Adrenal gland (tissue), 12 donors: Measurements from ENCODE around the gene PRSS53. TPM values are rescaled to one million over a fixed set of nuclear protein-coding genes. Genes with fewer than 3 reads are reported as not detected.

Experiments
- DNase-seq, 7 donors: peaks; one replicate each; pipeline ENCODE4 v3.0.0-alpha.2; 2019 to 2020
- H3K27ac ChIP-seq, 5 donors: fragments of 200-600 bp; sonication (generic) in 4 of 5; 1 replicate in 3 of 5; 2 replicates in 2 of 5; pipeline versions ENCODE4 v1.5.1 to v1.8.0; 2016 to 2020; ENCODE audit warnings: mild to moderate bottlenecking in 1 of 5
- H3K27me3 ChIP-seq: fragments of 200-600 bp; 2 replicates; pipeline ENCODE4 v1.8.0; 2021
- H3K36me3 ChIP-seq, 2 donors: fragments of 200-600 bp; replicated peaks in 1 of 2; 1 replicate in 1 of 2; 2 replicates in 1 of 2; pipeline versions ENCODE4 v1.5.1 to v1.8.0; 2018 to 2022
- H3K4me1 ChIP-seq, 2 donors: fragments of 200-600 bp; replicated peaks in 1 of 2; 1 replicate in 1 of 2; 2 replicates in 1 of 2; pipeline versions ENCODE4 v1.5.1 to v1.8.0; 2018 to 2021
- H3K4me3 ChIP-seq, 4 donors: fragments of 200-600 bp; sonication (generic) in 3 of 4; one replicate each; pipeline ENCODE4 v1.5.1; 2016 to 2018
- H3K9me3 ChIP-seq, 3 donors: fragments of 200-600 bp; sonication (generic) in 1 of 3; replicated peaks in 1 of 3; 1 replicate in 2 of 3; 2 replicates in 1 of 3; pipeline versions ENCODE4 v1.5.1 to v1.8.0; 2016 to 2021
- CTCF ChIP-seq, 6 experiments: fragments of 450-650 bp in 4 of 6; fragments of 200-600 bp in 2 of 6; sonication (generic) in 1 of 6; IDR thresholded peaks; 1 replicate in 5 of 6; 2 replicates in 1 of 6; pipeline versions ENCODE4 v1.5.1 to v1.8.0; 2016 to 2021; ENCODE audit warnings: antibody characterized with exemption in 6 of 6, mild to moderate bottlenecking in 2 of 6, moderate library complexity in 1 of 6
- POLR2A ChIP-seq, 2 donors: fragments of 450-650 bp; IDR thresholded peaks; one replicate each; pipeline ENCODE4 v1.6.1; 2017; ENCODE audit warnings: antibody characterized with exemption in 2 of 2, mild to moderate bottlenecking in 2 of 2, moderate library complexity in 1 of 2
- WGBS, 4 donors: extraction: QIAGEN DNeasy Blood & Tissue Kit in 2 of 4; methylation state at CpG; one replicate each; pipeline versions ENCODE4 v1.1.5 to v1.1.7; 2013 to 2017; 5-methylcytosine and 5-hydroxymethylcytosine counted together
- intact Hi-C, 2 donors: fragments of 100-400 bp; cut with DNase I; formaldehyde crosslinking; loops; one replicate each; pipeline versions ENCODE4 v1.14.1 to v1.15.0; 2022 to 2023
- polyA plus RNA-seq, 3 donors: library from polyadenylated mRNA; stranded (reverse); fragments of 200-250 nt in 2 of 3; fragments of 350-450 nt in 1 of 3; fragmentation: Illumina TruSeq in 1 of 3; extraction: RNeasy Lipid Tissue Mini Kit (QIAGEN cat#74804) in 1 of 3; gene quantifications; one replicate each; pipeline ENCODE4 v1.2.3, GENCODE V29; 2013 to 2014
- total RNA-seq, 9 donors: library from RNA; depleted of rRNA in 4 of 9; stranded (reverse); fragments of >200 nt in 4 of 9; fragments of 120-200 nt in 1 of 9; fragmentation: NEBNext Ultra II Directional in 1 of 9; extraction: Animal tissue kit (Norgen Biotek cat#: 25700) in 1 of 9; gene quantifications; one replicate each; pipeline versions ENCODE4 v1.1.0 to v1.2.4, GENCODE V29; 2013 to 2023
- donor health status: healthy with polysubstance abuse.
- donor health status: Bipolar disorder and iron deficiency.
- donor health status: DM: yes; HTN: yes; CAD: no.
- donor health status: DM: no; HTN: no; CAD: no.
- donor health status: DM: no; HTN: no; CAD: no.
- donor health status: DM: yes; HTN: yes; CAD: no.

The PRSS53 gene
- total and polyA plus RNA-seq, 12 donors = 0.18 to 11.0 (median 1.1) TPM

GRCh38 chr16:31134625-31135534 lies 46.1 kb upstream of the PRSS53 start:
- WGBS, 4 donors = 21 to 35% (median 34%) methylated on average over 14 to 18 of the region's 18 CpGs
- Histone ChIP-seq H3K4me3 (no peak overlapping the region), H3K4me1 (peaks cover 7 to 11% of the 10 kb centered on the region in 2 donors), H3K36me3 (peaks cover 0 to 12% of the 10 kb centered on the region in 2 donors), H3K27me3 (no peaks in the 10 kb centered on the region), H3K27ac (no peak overlapping the region), H3K9me3 (no peaks in the 10 kb centered on the region)
- intact Hi-C loops = no loop called here
- peak in 2 of 7 donors; percentile 21 to 31 for DNase-seq
- TF ChIP-seq CTCF (IDR thresholded peaks at IDR 0.05) (peak in 1 of 6 experiments; percentile 14), POLR2A (IDR thresholded peaks at IDR 0.05) (no peak)

GRCh38 chr16:31134091-31134571 lies 45.4 kb upstream of the PRSS53 start:
- intact Hi-C loops = no loop called here

GRCh38 chr16:31133046-31133501 lies 44.3 kb upstream of the PRSS53 start:
- WGBS, 4 donors = 84 to 95% (median 89%) methylated on average over 6 of the region's 6 CpGs
- Histone ChIP-seq H3K4me3 (no peak overlapping the region), H3K27me3 (no peaks in the 10 kb centered on the region), H3K9me3 (no peaks in the 10 kb centered on the region), H3K4me1 (no peaks in the 10 kb centered on the region), H3K27ac (no peak overlapping the region), H3K36me3 (peaks cover 0 to 24% of the 10 kb centered on the region in 2 donors)
- intact Hi-C loops = no loop called here
- TF ChIP-seq POLR2A (IDR thresholded peaks at IDR 0.05) = no peak
- no peak for TF ChIP-seq CTCF (IDR thresholded peaks at IDR 0.05)
- no peak for DNase-seq

More at GRCh38 chr16:31134091-31134571, 45.4 kb upstream of the PRSS53 start:
- Histone ChIP-seq H3K27me3 (no peaks in the 10 kb centered on the region), H3K9me3 (no peaks in the 10 kb centered on the region), H3K4me1 (peaks cover 5 to 10% of the 10 kb centered on the region in 2 donors), H3K4me3 (no peak overlapping the region), H3K36me3 (peaks cover 0 to 20% of the 10 kb centered on the region in 2 donors), H3K27ac (peak overlapping the region in 1 of 5 donors; percentile 1)
- WGBS, 4 donors = 25 to 41% (median 37%) methylated on average over 3 to 5 of the region's 5 CpGs
- DNase-seq = peak in 1 of 7 donors; percentile 35
- TF ChIP-seq POLR2A (IDR thresholded peaks at IDR 0.05) (no peak), CTCF (IDR thresholded peaks at IDR 0.05) (no peak)

GRCh38 chr16:31132303-31132979 lies 43.7 kb upstream of the PRSS53 start:
- no peak overlapping the region for H3K27ac ChIP-seq
- H3K9me3 ChIP-seq = no peaks in the 10 kb centered on the region
- DNase-seq = no peak
- WGBS, 4 donors = 85 to 92% (median 90%) methylated on average over 6 to 20 of the region's 20 CpGs
- no peaks in the 10 kb centered on the region for H3K4me1 ChIP-seq
- intact Hi-C loops = no loop called here
- H3K36me3 ChIP-seq = peaks cover 0 to 30% of the 10 kb centered on the region in 2 donors
- no peak overlapping the region for H3K4me3 ChIP-seq
- TF ChIP-seq POLR2A (IDR thresholded peaks at IDR 0.05) (no peak), CTCF (IDR thresholded peaks at IDR 0.05) (no peak)
- H3K27me3 ChIP-seq = no peaks in the 10 kb centered on the region
